Uterus (tissue), 2 donors: ENCODE results near the gene CLDN1.

Experiments
- POLR2A ChIP-seq, 2 donors: fragments of 450-650 bp; IDR thresholded peaks; one replicate each; pipeline ENCODE4 v1.6.1; 2016; ENCODE audit warnings: antibody characterized with exemption in 2 of 2, mild to moderate bottlenecking in 1 of 2, moderate library complexity in 1 of 2
- TF ChIP-seq, protein P1 (sequence below), 4 experiments: fragments of 200-600 bp in 2 of 4; fragments of 450-650 bp in 2 of 4; sonication (generic) in 2 of 4; IDR thresholded peaks; one replicate each; pipeline ENCODE4 v1.5.1; 2016 to 2019; ENCODE audit warnings: antibody characterized with exemption in 4 of 4, mild to moderate bottlenecking in 2 of 4, moderate library complexity in 1 of 4

DNA sequence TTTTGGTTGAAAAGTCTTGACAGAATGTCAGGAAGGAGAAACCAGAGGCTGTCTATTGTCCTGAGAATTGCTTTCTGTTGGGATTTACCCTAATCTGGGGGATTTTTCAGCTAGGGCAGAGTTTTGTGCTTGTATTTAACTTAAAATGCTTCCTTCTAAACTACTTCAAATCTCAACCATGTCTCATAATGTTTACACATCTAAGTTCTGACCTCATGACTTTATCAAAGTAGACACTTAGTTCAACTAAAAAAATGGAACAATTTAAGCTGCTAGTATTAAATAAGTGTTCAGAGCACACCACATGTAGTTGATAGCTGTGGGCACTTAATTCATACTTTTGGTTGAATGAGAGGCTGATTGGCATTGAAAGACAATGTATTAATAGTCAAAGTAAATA lies 28.2 kb downstream of the CLDN1 start:
- TF ChIP-seq, protein P1, sequence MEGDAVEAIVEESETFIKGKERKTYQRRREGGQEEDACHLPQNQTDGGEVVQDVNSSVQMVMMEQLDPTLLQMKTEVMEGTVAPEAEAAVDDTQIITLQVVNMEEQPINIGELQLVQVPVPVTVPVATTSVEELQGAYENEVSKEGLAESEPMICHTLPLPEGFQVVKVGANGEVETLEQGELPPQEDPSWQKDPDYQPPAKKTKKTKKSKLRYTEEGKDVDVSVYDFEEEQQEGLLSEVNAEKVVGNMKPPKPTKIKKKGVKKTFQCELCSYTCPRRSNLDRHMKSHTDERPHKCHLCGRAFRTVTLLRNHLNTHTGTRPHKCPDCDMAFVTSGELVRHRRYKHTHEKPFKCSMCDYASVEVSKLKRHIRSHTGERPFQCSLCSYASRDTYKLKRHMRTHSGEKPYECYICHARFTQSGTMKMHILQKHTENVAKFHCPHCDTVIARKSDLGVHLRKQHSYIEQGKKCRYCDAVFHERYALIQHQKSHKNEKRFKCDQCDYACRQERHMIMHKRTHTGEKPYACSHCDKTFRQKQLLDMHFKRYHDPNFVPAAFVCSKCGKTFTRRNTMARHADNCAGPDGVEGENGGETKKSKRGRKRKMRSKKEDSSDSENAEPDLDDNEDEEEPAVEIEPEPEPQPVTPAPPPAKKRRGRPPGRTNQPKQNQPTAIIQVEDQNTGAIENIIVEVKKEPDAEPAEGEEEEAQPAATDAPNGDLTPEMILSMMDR (IDR thresholded peaks at IDR 0.05): no peak
- no peak for TF ChIP-seq POLR2A (IDR thresholded peaks at IDR 0.05)
